GM23248 (cell line): ENCODE results near the gene ZNF554. TPM values are rescaled to one million over a fixed set of nuclear protein-coding genes. Genes with fewer than 3 reads are reported as not detected.
A peak's percentile ranks its signal among the peaks of the same experiment; 100 is the strongest.

Experiments
- DNase-seq: peaks from one replicate; pipeline ENCODE4 v3.0.0-alpha.2; 2015
- H2AFZ ChIP-seq: fragments of 200-600 bp; sonication (generic); 2 replicates; pipeline ENCODE4 v1.6.1; 2016; ENCODE audit warnings: antibody characterized with exemption
- H3F3A ChIP-seq: fragments of 200-600 bp; sonication (generic); 2 replicates; pipeline ENCODE4 v1.6.1; 2016; ENCODE audit warnings: mild to moderate bottlenecking, antibody characterized with exemption, mixed run types; ENCODE audit not compliant: insufficient read depth
- H3K27ac ChIP-seq: fragments of 200-600 bp; sonication (generic); 2 replicates; pipeline ENCODE4 v1.5.1; 2016; ENCODE audit warnings: mild to moderate bottlenecking
- H3K27me3 ChIP-seq: fragments of 200-600 bp; sonication (generic); replicated peaks from 2 replicates; pipeline ENCODE4 v1.6.1; 2016; ENCODE audit warnings: mild to moderate bottlenecking; ENCODE audit not compliant: insufficient read depth
- H3K36me3 ChIP-seq: fragments of 200-600 bp; sonication (generic); 2 replicates; pipeline ENCODE4 v1.6.1; 2016; ENCODE audit warnings: low read depth, mild to moderate bottlenecking
- H3K4me1 ChIP-seq: fragments of 200-600 bp; sonication (generic); 2 replicates; pipeline ENCODE4 v1.6.1; 2016; ENCODE audit warnings: mild to moderate bottlenecking; ENCODE audit not compliant: insufficient read depth
- H3K4me2 ChIP-seq: fragments of 200-600 bp; sonication (generic); one replicate; pipeline ENCODE4 v1.6.1; 2016; ENCODE audit warnings: mild to moderate bottlenecking; ENCODE audit not compliant: unreplicated experiment
- H3K4me3 ChIP-seq: fragments of 200-600 bp; sonication (generic); 2 replicates; pipeline ENCODE4 v1.5.1; 2016; ENCODE audit warnings: mild to moderate bottlenecking
- H3K79me2 ChIP-seq: fragments of 200-600 bp; sonication (generic); 2 replicates; pipeline ENCODE4 v1.6.1; 2016; ENCODE audit warnings: mild to moderate bottlenecking; ENCODE audit not compliant: insufficient read depth
- H3K9ac ChIP-seq: fragments of 200-600 bp; sonication (generic); 2 replicates; pipeline ENCODE4 v1.6.1; 2016; ENCODE audit warnings: mild to moderate bottlenecking
- H3K9me2 ChIP-seq: fragments of 200-600 bp; sonication (generic); 2 replicates; pipeline ENCODE4 v1.6.1; 2016; ENCODE audit warnings: mixed run types, mild to moderate bottlenecking, moderate library complexity; ENCODE audit not compliant: insufficient read depth
- H3K9me3 ChIP-seq: fragments of 200-600 bp; sonication (generic); one replicate; pipeline ENCODE4 v1.6.1; 2017; ENCODE audit warnings: low read depth
- H4K20me1 ChIP-seq: fragments of 200-600 bp; sonication (generic); 2 replicates; pipeline ENCODE4 v1.6.0; 2016; ENCODE audit not compliant: insufficient read depth
- EZH2 ChIP-seq: fragments of 200-600 bp; sonication (generic); IDR thresholded peaks from 2 replicates; pipeline ENCODE4 v1.6.1; 2018; ENCODE audit warnings: antibody characterized with exemption, mild to moderate bottlenecking; ENCODE audit not compliant: insufficient read depth, poor library complexity, severe bottlenecking
- EZH2phosphoT487 ChIP-seq: fragments of 200-600 bp; sonication (generic); IDR thresholded peaks from 2 replicates; pipeline ENCODE4 v1.6.1; 2018; ENCODE audit warnings: antibody characterized with exemption, moderate library complexity, mild to moderate bottlenecking, low read depth; ENCODE audit not compliant: insufficient read depth
- WGBS, 2 experiments: methylation state at CpG; one replicate each; pipeline ENCODE4 v1.1.6; 2015 to 2017; ENCODE audit warnings: low lambda C conversion rate in 2 of 2, low coverage in 1 of 2; ENCODE audit errors: missing lambda C conversion rate in 2 of 2; 5-methylcytosine and 5-hydroxymethylcytosine counted together
- in situ Hi-C: fragments of 300-500 bp; cut with MboI; formaldehyde crosslinking; loops from 2 replicates; pipeline ENCODE4 v1.15.0; 2020
- polyA plus RNA-seq: library from polyadenylated mRNA; unstranded; fragments of >200 nt; fragmentation: Nextera tagmentation; extraction: Ambion mirVana; gene quantifications from 2 replicates; pipeline ENCODE4 v1.2.1, GENCODE V29; 2016
- total RNA-seq: library from RNA; depleted of rRNA; stranded (reverse); fragments of >200 nt; shearing (Covaris generic); gene quantifications from 2 replicates; pipeline ENCODE4 v1.2.3, GENCODE V29; 2014; rRNA removed

Gene ZNF554
- 2.9 and 3.0 TPM in 2 replicates for total RNA-seq
- 1.4 and 2.2 TPM in 2 replicates for polyA plus RNA-seq

- H3K9ac ChIP-seq: peak within 1 kb of the TSS; percentile 78
- peak within 1 kb of the TSS; percentile 79 for H2AFZ ChIP-seq
- no peaks in the 10 kb centered on the region for H3K36me3 ChIP-seq
- no peak within 1 kb of the TSS for H3K27ac ChIP-seq
- H3K27me3 ChIP-seq: no peaks in the 10 kb centered on the region
- no peaks in the 10 kb centered on the region for H4K20me1 ChIP-seq
- H3F3A ChIP-seq: no peaks in the 10 kb centered on the region
- H3K9me2 ChIP-seq: no peaks in the 10 kb centered on the region
- H3K4me3 ChIP-seq: peak within 1 kb of the TSS; percentile 77
- TF ChIP-seq EZH2phosphoT487: no peak
- no peak for TF ChIP-seq EZH2
- H3K9me3 ChIP-seq: no peaks in the 10 kb centered on the region
- peak within 1 kb of the TSS; percentile 94 for H3K4me2 ChIP-seq
- no peaks in the 10 kb centered on the region for H3K4me1 ChIP-seq
- WGBS, 2 experiments: 1 to 2% methylated on average over 37 to 57 of the region's 64 CpGs
- no peaks in the 10 kb centered on the region for H3K79me2 ChIP-seq
- DNase-seq: peak; percentile 96
- in situ Hi-C loops: no loop called here
Observed at GRCh38 chr19:2819540-2820111, at the start of gene ZNF554. Gene ZNF554 (plus strand): TSS chr19:2819868. CDS start chr19:2820072, 204 bp downstream.

GRCh38 chr19:2770055-2771013 lies 49.3 kb upstream of the ZNF554 start:
- no peak overlapping the region for H3K4me2 ChIP-seq
- peak; percentile 49 for DNase-seq
- H3K79me2 ChIP-seq: peaks cover 63% of the 10 kb centered on the region
- in situ Hi-C loops: no loop called here
- TF ChIP-seq EZH2: no peak
- H3K9me3 ChIP-seq: no peaks in the 10 kb centered on the region
- no peak overlapping the region for H2AFZ ChIP-seq
- 65 to 68% methylated on average over 38 to 40 of the region's 40 CpGs for WGBS, 2 experiments
- no peak overlapping the region for H3K9ac ChIP-seq
- H4K20me1 ChIP-seq: no peaks in the 10 kb centered on the region
- H3K36me3 ChIP-seq: no peaks in the 10 kb centered on the region
- H3K4me3 ChIP-seq: no peak overlapping the region
- H3K27ac ChIP-seq: no peak overlapping the region
- no peaks in the 10 kb centered on the region for H3K4me1 ChIP-seq
- no peaks in the 10 kb centered on the region for H3K27me3 ChIP-seq
- H3K9me2 ChIP-seq: no peaks in the 10 kb centered on the region
- no peaks in the 10 kb centered on the region for H3F3A ChIP-seq

GRCh38 chr19:2771786-2772674 lies 47.6 kb upstream of the ZNF554 start:
- H4K20me1 ChIP-seq: no peaks in the 10 kb centered on the region
- no peak overlapping the region for H3K4me3 ChIP-seq
- no peaks in the 10 kb centered on the region for H3K27me3 ChIP-seq
- no peak for DNase-seq
- H3K9me3 ChIP-seq: no peaks in the 10 kb centered on the region
- no peak overlapping the region for H2AFZ ChIP-seq
- in situ Hi-C loops: no loop called here
- WGBS, 2 experiments: 83 to 86% methylated on average over 29 of the region's 29 CpGs
- no peak overlapping the region for H3K4me2 ChIP-seq
- no peak overlapping the region for H3K9ac ChIP-seq
- no peaks in the 10 kb centered on the region for H3K9me2 ChIP-seq
- peaks cover 80% of the 10 kb centered on the region for H3K79me2 ChIP-seq
- no peak overlapping the region for H3K27ac ChIP-seq
- TF ChIP-seq EZH2phosphoT487: no peak
- no peak for TF ChIP-seq EZH2
- no peaks in the 10 kb centered on the region for H3K36me3 ChIP-seq
- no peaks in the 10 kb centered on the region for H3F3A ChIP-seq
- H3K4me1 ChIP-seq: no peaks in the 10 kb centered on the region

GRCh38 chr19:2774083-2774679 lies 45.5 kb upstream of the ZNF554 start:
- DNase-seq: no peak
- Histone ChIP-seq H4K20me1 (no peaks in the 10 kb centered on the region), H3K36me3 (no peaks in the 10 kb centered on the region), H3K9me2 (no peaks in the 10 kb centered on the region), H2AFZ (no peak overlapping the region), H3K4me2 (no peak overlapping the region), H3K4me1 (no peaks in the 10 kb centered on the region), H3K79me2 (peaks cover 86% of the 10 kb centered on the region), H3K9ac (no peak overlapping the region), H3K4me3 (no peak overlapping the region), H3K27ac (no peak overlapping the region), H3K9me3 (no peaks in the 10 kb centered on the region), H3K27me3 (no peaks in the 10 kb centered on the region), H3F3A (no peaks in the 10 kb centered on the region)
- in situ Hi-C loops: no loop called here
- TF ChIP-seq EZH2phosphoT487 (no peak), EZH2 (no peak)
- WGBS, 2 experiments: 86 to 89% methylated on average over 29 to 32 of the region's 32 CpGs
